Parathyroid adenoma (tissue), 2 donors: ENCODE results near the gene ECEL1.

Experiments
- H2AFZ ChIP-seq: fragments of 300-600 bp; sonication (generic); one replicate; pipeline ENCODE4 v1.7.0; 2017; ENCODE audit warnings: antibody characterized with exemption, mild to moderate bottlenecking
- H3K27ac ChIP-seq: fragments of 300-600 bp; sonication (generic); one replicate; pipeline ENCODE4 v1.7.0; 2017
- H3K27me3 ChIP-seq: fragments of 300-600 bp; sonication (generic); one replicate; pipeline ENCODE4 v1.7.0; 2017; ENCODE audit warnings: low read length; ENCODE audit not compliant: control insufficient read depth, insufficient read depth
- H3K36me3 ChIP-seq: fragments of 300-600 bp; sonication (generic); one replicate; pipeline ENCODE4 v1.7.0; 2017; ENCODE audit warnings: low read length; ENCODE audit not compliant: control insufficient read depth, insufficient read depth
- H3K4me1 ChIP-seq: fragments of 300-600 bp; sonication (generic); one replicate; pipeline ENCODE4 v1.7.0; 2017; ENCODE audit warnings: control low read depth
- H3K4me2 ChIP-seq: fragments of 300-600 bp; sonication (generic); one replicate; pipeline ENCODE4 v1.7.0; 2017; ENCODE audit warnings: low read length
- H3K4me3 ChIP-seq: fragments of 300-600 bp; sonication (generic); one replicate; pipeline ENCODE4 v1.7.0; 2017; ENCODE audit warnings: low read depth, low read length
- H3K79me2 ChIP-seq: fragments of 300-600 bp; sonication (generic); one replicate; pipeline ENCODE4 v1.7.0; 2017; ENCODE audit warnings: control low read depth
- H3K9ac ChIP-seq: fragments of 300-600 bp; sonication (generic); one replicate; pipeline ENCODE4 v1.7.0; 2017; ENCODE audit warnings: mild to moderate bottlenecking
- H3K9me3 ChIP-seq: fragments of 300-600 bp; sonication (generic); one replicate; pipeline ENCODE4 v1.7.0; 2017; ENCODE audit warnings: low read length; ENCODE audit not compliant: control insufficient read depth
- TF ChIP-seq, protein P1 (sequence below): fragments of 300-600 bp; sonication (generic); IDR thresholded peaks from one replicate; pipeline ENCODE4 v1.7.0; 2017; ENCODE audit warnings: antibody characterized with exemption, mild to moderate bottlenecking
- donor health status: primary hyperparathyroidism.

ECEL1 gene

DNA sequence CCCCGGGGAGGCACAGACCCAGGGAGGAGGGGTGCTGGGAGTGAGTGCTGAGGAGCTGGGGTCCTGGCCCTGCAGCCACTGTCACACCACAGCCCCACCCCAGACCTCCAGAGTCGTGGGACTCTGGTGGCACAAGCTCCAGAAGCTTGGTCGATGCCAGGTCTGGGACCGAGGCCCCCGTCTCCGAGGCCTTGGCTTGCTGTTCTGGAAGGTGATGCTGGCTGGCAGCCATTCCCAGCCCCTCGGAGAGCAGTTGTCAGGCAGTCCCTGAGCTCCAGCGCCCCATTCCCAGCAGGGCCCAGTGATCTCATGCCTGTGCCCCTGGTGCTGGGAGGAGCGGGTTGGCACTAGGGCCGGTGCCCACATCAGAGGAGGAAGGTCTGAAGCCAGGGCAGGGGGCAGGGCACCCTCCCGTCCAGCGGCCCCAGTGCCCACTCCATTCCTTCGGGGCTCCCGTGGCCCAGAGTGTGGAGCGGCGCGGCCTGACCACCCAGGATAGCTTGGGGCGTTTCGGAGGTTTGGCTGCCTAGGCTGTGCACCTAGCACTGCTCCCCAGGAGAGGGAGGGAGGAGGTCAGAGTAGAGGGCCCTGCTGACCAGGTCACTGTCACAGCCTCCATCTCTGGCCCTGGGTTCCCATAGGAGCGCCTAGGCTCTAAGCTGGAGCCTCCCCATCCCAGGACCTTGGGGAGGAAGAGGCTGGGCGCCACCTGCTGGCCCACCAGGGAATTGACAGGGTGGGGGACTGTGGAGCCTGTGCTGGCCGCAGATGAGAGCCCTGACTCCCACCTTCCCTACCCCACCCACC is 48.5 kb downstream of the ECEL1 start:
- Histone ChIP-seq H2AFZ (no peak overlapping the region), H3K27me3 (no peaks in the 10 kb centered on the region), H3K4me1 (no peaks in the 10 kb centered on the region), H3K27ac (no peak overlapping the region), H3K79me2 (no peaks in the 10 kb centered on the region), H3K4me3 (no peak overlapping the region), H3K36me3 (no peaks in the 10 kb centered on the region), H3K9me3 (no peaks in the 10 kb centered on the region), H3K4me2 (no peak overlapping the region), H3K9ac (no peak overlapping the region)
- TF ChIP-seq, protein P1, sequence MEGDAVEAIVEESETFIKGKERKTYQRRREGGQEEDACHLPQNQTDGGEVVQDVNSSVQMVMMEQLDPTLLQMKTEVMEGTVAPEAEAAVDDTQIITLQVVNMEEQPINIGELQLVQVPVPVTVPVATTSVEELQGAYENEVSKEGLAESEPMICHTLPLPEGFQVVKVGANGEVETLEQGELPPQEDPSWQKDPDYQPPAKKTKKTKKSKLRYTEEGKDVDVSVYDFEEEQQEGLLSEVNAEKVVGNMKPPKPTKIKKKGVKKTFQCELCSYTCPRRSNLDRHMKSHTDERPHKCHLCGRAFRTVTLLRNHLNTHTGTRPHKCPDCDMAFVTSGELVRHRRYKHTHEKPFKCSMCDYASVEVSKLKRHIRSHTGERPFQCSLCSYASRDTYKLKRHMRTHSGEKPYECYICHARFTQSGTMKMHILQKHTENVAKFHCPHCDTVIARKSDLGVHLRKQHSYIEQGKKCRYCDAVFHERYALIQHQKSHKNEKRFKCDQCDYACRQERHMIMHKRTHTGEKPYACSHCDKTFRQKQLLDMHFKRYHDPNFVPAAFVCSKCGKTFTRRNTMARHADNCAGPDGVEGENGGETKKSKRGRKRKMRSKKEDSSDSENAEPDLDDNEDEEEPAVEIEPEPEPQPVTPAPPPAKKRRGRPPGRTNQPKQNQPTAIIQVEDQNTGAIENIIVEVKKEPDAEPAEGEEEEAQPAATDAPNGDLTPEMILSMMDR: peak; percentile 64

DNA sequence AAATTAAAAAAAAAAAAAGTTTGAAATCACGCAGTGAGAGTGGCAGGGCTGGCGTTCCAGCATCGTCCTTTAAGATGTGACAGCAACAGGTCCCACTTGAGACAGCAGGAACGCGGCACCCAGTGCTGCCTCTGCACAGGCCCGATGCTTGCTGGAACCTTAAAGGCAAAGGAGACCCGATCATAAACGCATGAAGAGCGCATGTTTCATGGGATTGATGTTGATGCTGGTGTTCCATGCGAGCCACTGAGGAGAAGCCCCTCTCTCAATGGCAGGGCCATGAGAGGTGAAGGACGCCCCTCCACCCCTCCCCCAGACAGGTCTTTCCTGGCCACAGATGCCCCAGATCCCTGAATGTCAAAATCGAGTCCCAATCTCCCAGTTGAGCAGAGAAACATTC is 49.5 kb downstream of the ECEL1 start:
- H3K4me2 ChIP-seq: no peak overlapping the region
- no peak overlapping the region for H2AFZ ChIP-seq
- H3K36me3 ChIP-seq: no peaks in the 10 kb centered on the region
- no peaks in the 10 kb centered on the region for H3K79me2 ChIP-seq
- no peak overlapping the region for H3K27ac ChIP-seq
- no peak overlapping the region for H3K4me3 ChIP-seq
- H3K4me1 ChIP-seq: no peaks in the 10 kb centered on the region
- no peaks in the 10 kb centered on the region for H3K9me3 ChIP-seq
- no peaks in the 10 kb centered on the region for H3K27me3 ChIP-seq
- H3K9ac ChIP-seq: no peak overlapping the region
- TF ChIP-seq, protein P1: no peak

DNA sequence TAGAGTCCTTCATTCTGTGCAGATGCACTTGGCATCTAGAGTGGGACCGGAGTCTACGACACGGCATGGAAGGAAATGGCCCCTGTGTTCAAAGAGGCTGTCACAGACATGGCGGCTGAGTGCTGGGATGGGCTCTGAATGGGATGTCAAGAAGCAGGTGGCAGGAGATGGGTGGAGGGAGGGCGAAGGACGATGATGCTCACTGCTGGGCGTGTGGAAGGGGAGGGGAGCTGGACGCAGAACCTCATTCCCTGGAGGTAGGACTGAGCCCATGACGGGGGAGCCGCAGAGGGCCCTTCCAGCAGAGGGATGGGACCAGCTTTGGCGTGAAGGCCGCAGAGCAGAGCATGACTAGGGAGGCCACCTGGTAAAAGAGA is 50.5 kb downstream of the ECEL1 start:
- Histone ChIP-seq H3K36me3 (no peaks in the 10 kb centered on the region), H3K4me2 (no peak overlapping the region), H3K9ac (no peak overlapping the region), H2AFZ (no peak overlapping the region), H3K9me3 (no peaks in the 10 kb centered on the region), H3K4me1 (no peaks in the 10 kb centered on the region), H3K4me3 (no peak overlapping the region), H3K27ac (no peak overlapping the region), H3K79me2 (no peaks in the 10 kb centered on the region), H3K27me3 (no peaks in the 10 kb centered on the region)
- TF ChIP-seq, protein P1: no peak

DNA sequence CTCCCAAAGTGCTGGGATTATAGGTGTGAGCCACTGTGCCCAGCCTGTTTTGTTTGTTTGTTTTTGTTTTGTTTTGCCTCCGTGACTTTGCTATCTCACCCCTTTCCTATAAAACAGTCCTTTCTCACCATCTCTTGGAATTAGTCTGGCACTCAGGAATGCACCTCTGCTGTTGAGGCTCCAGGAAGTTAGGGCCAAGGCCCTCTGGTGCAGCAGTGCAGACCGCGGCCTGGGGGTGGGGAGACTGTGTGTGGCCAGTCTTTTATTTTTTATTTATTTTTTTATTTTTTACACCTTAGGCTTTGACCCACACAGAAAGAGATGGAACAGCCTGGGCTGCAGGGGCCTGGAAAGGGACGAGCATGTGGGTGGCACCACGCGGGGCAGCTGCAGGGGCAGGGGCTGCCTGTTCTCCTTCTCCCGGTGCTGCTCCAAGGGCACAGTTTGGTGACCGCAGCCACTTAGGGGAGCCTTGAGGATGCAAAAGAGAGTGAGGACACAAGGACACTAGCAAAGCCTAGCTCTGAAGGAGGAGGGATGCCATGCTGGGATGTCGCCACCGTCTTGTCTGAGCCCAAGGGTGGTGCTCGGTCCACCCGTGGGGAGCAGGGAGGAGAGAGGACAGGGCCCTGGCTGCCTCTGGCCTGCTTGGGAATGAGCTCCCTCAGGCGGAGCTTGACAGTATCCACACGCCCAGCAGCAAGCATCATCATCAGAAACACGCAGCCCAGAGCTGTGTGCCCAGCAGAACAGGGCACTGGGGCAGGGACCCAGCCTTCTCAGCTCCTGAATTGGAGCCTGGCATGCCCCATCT is 51.0 kb downstream of the ECEL1 start:
- H3K4me1 ChIP-seq: no peaks in the 10 kb centered on the region
- no peaks in the 10 kb centered on the region for H3K9me3 ChIP-seq
- H3K9ac ChIP-seq: no peak overlapping the region

More for the DNA sequence above, 51.0 kb downstream of the ECEL1 start:
- Histone ChIP-seq H3K27me3 (no peaks in the 10 kb centered on the region), H2AFZ (no peak overlapping the region), H3K4me3 (no peak overlapping the region), H3K36me3 (no peaks in the 10 kb centered on the region), H3K79me2 (no peaks in the 10 kb centered on the region), H3K4me2 (no peak overlapping the region), H3K27ac (no peak overlapping the region)
- TF ChIP-seq, protein P1: no peak
